Loucy (cell line): ENCODE measurements around the gene YIF1B.

Source experiments
- EZH2phosphoT487 ChIP-seq: fragments of 200-600 bp; IDR thresholded peaks from 2 replicates; pipeline ENCODE4 v1.6.1; 2018; ENCODE audit warnings: antibody characterized with exemption, mild to moderate bottlenecking, moderate library complexity, borderline replicate concordance
- TF ChIP-seq, protein P1 (sequence below): fragments of 200-600 bp; sonication (generic); conservative IDR thresholded peaks from 2 replicates; pipeline ENCODE4 v1.5.1; 2014; ENCODE audit warnings: mild to moderate bottlenecking, antibody characterized with exemption, low read length

DNA sequence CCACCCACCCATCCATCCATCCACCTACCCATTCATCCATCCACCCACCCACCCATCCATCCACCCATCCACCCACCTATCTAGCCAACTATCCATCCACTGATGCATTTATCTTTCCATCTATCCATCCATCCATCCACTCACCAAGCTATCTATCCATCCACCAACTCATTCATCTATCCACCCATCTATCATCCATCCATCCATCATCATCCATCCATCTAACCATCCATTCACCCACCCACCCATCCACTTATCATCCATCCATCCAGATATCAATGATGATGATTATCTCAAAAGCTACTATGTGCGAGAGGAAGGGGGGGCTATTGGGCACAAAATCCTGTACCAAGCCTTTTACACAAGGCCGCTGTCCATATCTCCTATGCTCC is 5.5 kb downstream of the YIF1B start:
- TF ChIP-seq, protein P1, sequence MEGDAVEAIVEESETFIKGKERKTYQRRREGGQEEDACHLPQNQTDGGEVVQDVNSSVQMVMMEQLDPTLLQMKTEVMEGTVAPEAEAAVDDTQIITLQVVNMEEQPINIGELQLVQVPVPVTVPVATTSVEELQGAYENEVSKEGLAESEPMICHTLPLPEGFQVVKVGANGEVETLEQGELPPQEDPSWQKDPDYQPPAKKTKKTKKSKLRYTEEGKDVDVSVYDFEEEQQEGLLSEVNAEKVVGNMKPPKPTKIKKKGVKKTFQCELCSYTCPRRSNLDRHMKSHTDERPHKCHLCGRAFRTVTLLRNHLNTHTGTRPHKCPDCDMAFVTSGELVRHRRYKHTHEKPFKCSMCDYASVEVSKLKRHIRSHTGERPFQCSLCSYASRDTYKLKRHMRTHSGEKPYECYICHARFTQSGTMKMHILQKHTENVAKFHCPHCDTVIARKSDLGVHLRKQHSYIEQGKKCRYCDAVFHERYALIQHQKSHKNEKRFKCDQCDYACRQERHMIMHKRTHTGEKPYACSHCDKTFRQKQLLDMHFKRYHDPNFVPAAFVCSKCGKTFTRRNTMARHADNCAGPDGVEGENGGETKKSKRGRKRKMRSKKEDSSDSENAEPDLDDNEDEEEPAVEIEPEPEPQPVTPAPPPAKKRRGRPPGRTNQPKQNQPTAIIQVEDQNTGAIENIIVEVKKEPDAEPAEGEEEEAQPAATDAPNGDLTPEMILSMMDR, result no peak
- no peak for TF ChIP-seq EZH2phosphoT487
